GM12801 (cell line): Measurements from ENCODE around the gene INO80.

ENCODE experiments used
- CTCF ChIP-seq: IDR thresholded peaks from one replicate; pipeline ENCODE4 v1.5.1; 2011; ENCODE audit warnings: control low read depth; ENCODE audit not compliant: insufficient read length; ENCODE audit errors: extremely low read depth

The INO80 gene

DNA sequence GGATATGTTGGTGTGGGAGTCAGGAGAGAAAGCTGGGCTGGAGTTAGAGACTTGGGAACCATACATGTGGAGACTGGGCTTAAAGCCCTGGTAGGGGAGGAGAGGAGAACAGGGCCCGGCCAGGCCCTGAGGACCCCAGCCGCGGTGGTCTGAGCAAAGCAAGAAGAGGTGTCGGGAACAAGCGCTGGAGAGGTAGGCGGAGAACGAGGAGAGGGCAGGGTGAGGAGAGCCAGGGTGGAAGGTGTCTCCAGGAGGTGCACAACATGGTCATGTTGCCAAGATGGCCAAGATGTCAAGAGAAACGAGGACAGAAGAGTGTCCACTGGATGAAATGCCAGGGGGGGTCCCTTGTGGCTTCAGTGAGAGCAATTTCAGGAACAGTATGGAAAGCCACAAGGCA lies 157.4 kb downstream of the INO80 start:
- TF ChIP-seq CTCF: no peak

DNA sequence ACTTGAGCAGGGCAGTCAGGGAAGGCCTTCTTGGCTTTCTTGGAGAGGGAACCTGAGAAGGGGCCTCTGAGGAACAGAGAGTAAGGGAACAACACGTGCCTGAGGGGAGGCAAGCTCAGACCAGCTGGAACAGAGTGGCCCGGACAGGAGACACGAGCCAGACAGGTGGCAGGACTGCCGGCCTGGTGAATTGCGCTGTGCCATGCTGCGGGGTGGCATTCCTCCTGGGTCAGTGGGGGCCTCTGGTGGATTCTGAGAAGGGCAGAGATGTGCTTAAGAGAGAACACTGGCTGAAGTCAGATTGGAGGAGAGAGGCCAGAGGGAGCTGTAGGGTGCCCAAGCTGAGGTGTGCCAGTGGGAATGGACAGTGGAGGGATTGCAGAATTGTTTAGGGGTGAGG lies 157.9 kb downstream of the INO80 start:
- TF ChIP-seq CTCF: no peak

DNA sequence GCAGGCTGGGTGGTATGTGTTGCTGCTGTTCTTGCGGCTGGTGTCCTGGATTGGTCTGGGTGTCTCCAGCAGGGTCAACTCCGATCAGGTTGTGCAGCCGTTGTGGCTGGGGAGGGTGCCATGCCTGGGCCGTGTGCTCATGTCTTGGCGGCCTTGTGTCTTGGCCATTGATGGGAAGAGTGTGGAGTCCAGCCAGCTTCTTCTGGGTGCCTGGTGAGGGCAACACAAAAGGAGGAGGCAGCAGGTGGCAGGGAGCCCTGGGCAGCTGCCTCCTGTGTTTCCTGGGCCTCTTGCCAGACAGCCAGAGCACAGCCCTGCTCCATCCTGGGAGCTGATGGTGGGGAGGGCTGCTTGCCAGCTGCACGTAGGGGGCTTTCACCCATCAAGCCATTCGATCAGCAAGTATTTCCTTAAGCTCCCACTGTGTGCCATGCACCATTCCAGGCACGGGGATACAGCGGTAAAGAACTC lies 158.5 kb downstream of the INO80 start:
- no peak for TF ChIP-seq CTCF

- no peak for TF ChIP-seq CTCF
These were observed 159.0 kb downstream of the INO80 start for GRCh38 chr15:40957041-40957555.

DNA sequence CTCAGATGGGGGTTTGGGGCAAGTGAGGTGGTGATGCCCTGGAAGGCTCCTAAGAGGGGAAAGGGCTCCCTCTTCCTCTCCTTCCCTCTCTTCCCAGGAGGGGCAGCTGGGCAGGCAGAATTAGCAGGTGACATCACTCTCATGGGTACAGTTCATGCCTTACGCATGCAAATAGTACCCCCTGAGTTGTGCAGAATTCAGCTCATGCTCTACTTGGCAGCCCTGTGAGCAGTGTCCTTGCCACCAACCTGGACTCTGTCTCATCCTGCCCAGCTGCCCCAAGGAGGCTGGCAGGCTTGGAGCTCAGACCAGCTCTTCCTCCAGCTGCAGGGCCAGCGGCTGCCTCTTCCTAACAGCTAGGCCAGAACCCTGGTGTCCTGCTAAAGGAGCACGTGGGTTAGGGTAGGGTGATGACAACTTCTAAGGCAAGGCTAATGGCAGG lies 159.5 kb downstream of the INO80 start:
- no peak for TF ChIP-seq CTCF

DNA sequence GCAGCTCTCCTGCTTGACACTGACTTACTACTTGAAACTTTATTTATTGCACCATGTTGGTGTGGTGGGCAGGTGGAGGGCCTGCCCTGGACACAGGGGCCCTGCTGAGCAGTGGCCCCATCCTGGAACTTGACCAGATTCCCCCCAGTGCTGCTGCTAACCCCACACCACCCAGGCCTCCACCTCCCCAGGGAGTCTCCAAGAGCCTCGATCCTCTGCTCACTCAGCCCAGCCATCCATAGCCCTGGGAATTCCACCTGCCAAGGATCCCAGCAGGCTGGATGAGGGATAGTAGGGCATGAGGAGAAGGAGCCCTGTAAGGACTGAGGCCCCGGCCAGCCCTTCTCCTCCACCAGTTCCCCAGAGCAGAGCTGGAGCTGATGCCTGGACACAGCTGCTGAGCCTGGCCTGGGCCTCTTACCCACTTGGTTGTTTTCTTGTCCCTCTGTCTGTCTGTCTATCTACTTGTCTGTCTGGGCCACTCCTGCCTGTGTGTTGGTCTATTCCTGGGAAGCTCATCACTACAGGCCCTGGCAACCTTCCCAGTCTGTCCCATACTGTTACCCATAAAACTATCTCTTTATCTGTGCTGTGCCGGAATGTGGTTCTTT lies 160.0 kb downstream of the INO80 start:
- TF ChIP-seq CTCF: no peak

DNA sequence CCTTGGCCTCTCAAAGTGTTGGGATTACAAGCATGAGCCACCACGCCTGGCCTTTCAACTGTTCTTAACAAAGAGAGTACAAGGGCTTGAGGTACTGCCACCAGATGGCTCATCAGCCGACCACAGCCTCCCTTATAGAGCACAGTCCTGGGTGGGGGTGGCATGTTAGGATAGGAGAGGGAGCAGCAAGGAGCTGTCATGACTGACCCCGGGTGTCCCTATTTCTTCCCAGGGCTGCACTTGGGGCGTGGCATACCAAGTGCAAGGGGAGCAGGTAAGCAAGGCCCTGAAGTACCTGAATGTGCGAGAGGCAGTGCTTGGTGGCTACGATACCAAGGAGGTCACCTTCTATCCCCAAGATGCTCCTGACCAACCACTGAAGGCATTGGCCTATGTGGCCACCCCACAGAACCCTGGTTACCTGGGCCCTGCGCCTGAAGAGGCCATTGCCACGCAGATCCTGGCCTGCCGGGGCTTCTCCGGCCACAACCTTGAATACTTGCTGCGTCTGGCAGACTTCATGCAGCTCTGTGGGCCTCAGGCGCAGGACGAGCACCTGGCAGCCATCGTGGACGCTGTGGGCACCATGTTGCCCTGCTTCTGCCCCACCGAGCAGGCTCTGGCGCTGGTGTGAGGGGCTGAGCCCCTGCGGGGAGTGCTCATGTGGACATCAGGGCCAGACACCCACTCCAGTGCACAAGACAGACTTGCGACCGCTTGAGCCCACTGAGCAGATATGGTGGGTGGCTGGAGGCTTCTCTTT lies 160.8 kb downstream of the INO80 start:
- no peak for TF ChIP-seq CTCF
